ENCODE measurements around the gene IFI27L2. TPM values are rescaled to one million over a fixed set of nuclear protein-coding genes. Genes with fewer than 3 reads are reported as not detected.

Gene IFI27L2, protein sequence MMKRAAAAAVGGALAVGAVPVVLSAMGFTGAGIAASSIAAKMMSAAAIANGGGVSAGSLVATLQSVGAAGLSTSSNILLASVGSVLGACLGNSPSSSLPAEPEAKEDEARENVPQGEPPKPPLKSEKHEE
- polyA plus RNA-seq, result 100 to 1,000 TPM in 1 of 2 donors, 10 to 100 TPM in 1; 51.4 to 112 TPM

DNA sequence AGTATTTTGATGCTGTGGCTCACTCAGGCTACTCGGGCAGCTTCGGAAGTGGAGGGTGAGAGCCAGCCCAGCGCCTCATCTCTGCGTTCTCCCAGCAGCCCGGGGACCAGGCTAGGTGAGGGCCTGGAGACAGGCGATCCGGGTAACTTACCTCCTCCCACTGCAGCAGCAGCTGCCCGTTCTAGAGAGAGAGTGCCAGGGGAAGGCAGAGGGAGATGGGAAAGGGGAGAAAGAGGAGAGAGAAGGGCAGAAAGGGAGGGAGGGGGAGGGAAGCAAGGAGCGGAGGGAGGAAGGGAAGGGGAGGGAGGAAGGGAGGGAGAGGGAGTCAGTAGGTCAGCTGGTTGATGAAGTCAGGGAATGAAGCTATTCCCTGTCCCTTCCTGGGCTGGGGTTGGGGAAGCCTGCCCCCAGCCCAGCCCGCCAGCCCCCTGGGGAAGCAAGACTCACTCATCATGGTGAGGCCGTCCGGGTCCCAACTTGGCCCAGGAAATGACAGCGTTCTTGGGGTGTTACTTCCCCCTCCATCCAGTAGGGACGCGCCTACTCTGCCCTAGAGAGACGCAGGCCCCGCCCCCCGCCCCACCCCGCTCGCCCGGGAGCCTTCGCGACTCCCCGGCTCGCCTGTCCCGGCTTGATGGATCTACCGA lies at the start of gene IFI27L2:
TSS of gene IFI27L2 (minus strand) at position 494 of the 647 bp plus-strand sequence. CDS start at position 454, 40 bp downstream.
- H3K36me3 ChIP-seq (ENCODE audit: control insufficient read depth in 2 of 2, insufficient read depth in 2 of 2, low read length in 1 of 2), result peaks cover 0 to 5% of the 10 kb centered on the region in 2 donors
- peak within 1 kb of the TSS; percentile 52 to 53 for H3K4me3 ChIP-seq (ENCODE audit: low read depth in 1 of 2, low read length in 2 of 2)
- H3K27me3 ChIP-seq (ENCODE audit: control insufficient read depth in 1 of 2, insufficient read depth in 2 of 2, low read length in 2 of 2), result no peaks in the 10 kb centered on the region
- peaks cover 0 to 4% of the 10 kb centered on the region in 2 donors for H3K4me1 ChIP-seq (ENCODE audit: control insufficient read depth in 2 of 2, insufficient read depth in 2 of 2, low read length in 1 of 2)
- WGBS, 2 donors, result 1 to 6% methylated on average over 27 of the region's 27 CpGs
- peak within 1 kb of the TSS; percentile 79 to 82 for H3K27ac ChIP-seq (ENCODE audit: low read depth in 2 of 2, low read length in 1 of 2)
- H3K9me3 ChIP-seq (ENCODE audit: control insufficient read depth in 2 of 2, insufficient read depth in 1 of 2, low read depth in 1 of 2, low read length in 1 of 2), result no peaks in the 10 kb centered on the region

DNA sequence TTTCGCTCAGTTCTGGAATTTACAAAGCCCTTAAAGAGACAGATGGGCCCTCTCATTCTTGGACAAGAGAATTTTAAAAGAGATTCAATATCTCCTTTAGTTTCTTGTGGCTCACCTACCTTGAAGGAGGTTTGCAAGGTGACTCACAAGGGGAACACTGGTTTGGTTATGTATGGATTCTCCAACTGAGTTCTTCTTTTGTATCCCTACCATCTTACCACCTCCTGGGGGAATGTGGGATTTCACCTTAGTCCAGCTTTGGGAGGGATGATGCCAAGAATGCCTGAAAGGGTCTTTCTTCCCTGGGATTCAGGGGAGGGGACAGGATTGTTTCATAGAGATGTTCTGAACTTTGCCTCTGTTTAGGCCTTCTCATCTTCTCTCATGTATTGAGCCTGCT lies 48.4 kb upstream of the IFI27L2 start:
- peaks cover 0 to 5% of the 10 kb centered on the region in 2 donors for H3K27me3 ChIP-seq (ENCODE audit: control insufficient read depth in 1 of 2, insufficient read depth in 2 of 2, low read length in 2 of 2)
- no peaks in the 10 kb centered on the region for H3K36me3 ChIP-seq (ENCODE audit: control insufficient read depth in 2 of 2, insufficient read depth in 2 of 2, low read length in 1 of 2)

DNA sequence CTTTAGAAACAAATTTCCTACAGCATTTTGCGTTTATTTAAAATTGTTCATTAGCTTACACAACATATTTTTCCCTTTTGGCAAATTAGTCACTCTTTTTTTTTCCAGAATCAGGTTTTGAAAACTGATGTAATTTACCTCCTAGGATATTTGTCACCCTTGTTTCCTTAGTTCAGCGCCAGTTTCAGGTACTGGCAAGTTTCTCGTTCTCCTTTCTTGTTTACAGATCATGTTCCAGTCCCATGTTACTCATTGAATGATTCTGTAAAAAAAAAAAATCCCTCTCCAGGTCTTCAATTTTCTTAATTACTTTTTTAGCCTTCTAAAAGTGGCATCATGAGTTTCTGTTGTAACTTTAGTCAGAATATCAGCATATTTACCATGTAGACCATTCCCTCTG lies 47.4 kb upstream of the IFI27L2 start:
- Histone ChIP-seq H3K4me1 (ENCODE audit: control insufficient read depth in 2 of 2, insufficient read depth in 2 of 2, low read length in 1 of 2) (peaks cover 0 to 9% of the 10 kb centered on the region in 2 donors), H3K27me3 (ENCODE audit: control insufficient read depth in 1 of 2, insufficient read depth in 2 of 2, low read length in 2 of 2) (peaks cover 0 to 5% of the 10 kb centered on the region in 2 donors), H3K4me3 (ENCODE audit: low read depth in 1 of 2, low read length in 2 of 2) (no peak overlapping the region), H3K27ac (ENCODE audit: low read depth in 2 of 2, low read length in 1 of 2) (no peak overlapping the region), H3K36me3 (ENCODE audit: control insufficient read depth in 2 of 2, insufficient read depth in 2 of 2, low read length in 1 of 2) (no peaks in the 10 kb centered on the region), H3K9me3 (ENCODE audit: control insufficient read depth in 2 of 2, insufficient read depth in 1 of 2, low read depth in 1 of 2, low read length in 1 of 2) (no peaks in the 10 kb centered on the region)
- 48 to 55% methylated on average over 3 of the region's 3 CpGs for WGBS, 2 donors

More for the DNA sequence above, 48.4 kb upstream of the IFI27L2 start:
- WGBS, 2 donors, result 76 to 88% methylated on average over 1 of the region's 1 CpG
- no peak overlapping the region for H3K4me3 ChIP-seq (ENCODE audit: low read depth in 1 of 2, low read length in 2 of 2)
- no peak overlapping the region for H3K27ac ChIP-seq (ENCODE audit: low read depth in 2 of 2, low read length in 1 of 2)
- no peaks in the 10 kb centered on the region for H3K9me3 ChIP-seq (ENCODE audit: control insufficient read depth in 2 of 2, insufficient read depth in 1 of 2, low read depth in 1 of 2, low read length in 1 of 2)
- H3K4me1 ChIP-seq (ENCODE audit: control insufficient read depth in 2 of 2, insufficient read depth in 2 of 2, low read length in 1 of 2), result peaks cover 0 to 9% of the 10 kb centered on the region in 2 donors

DNA sequence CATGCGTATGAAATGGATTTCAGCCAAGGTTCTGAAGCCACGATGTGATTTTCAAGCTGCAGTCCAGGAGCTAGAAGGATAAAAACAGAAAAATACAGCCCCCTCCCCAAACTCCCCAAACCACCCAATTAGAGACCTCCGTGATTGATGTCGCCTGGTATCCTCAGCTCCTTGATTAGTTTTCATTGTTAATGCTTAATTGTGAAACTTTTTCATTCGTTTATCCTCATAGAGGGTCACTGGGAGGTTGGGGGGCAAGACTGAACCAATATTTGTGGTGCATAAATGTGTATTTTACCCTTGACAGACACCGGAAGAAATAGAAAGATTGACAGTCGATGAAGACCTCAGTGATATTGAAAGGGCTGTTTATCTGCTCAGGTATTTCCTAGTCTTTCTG lies 46.3 kb upstream of the IFI27L2 start:
- Histone ChIP-seq H3K4me3 (ENCODE audit: low read depth in 1 of 2, low read length in 2 of 2) (no peak overlapping the region), H3K9me3 (ENCODE audit: control insufficient read depth in 2 of 2, insufficient read depth in 1 of 2, low read depth in 1 of 2, low read length in 1 of 2) (no peaks in the 10 kb centered on the region), H3K4me1 (ENCODE audit: control insufficient read depth in 2 of 2, insufficient read depth in 2 of 2, low read length in 1 of 2) (peaks cover 0 to 9% of the 10 kb centered on the region in 2 donors), H3K27ac (ENCODE audit: low read depth in 2 of 2, low read length in 1 of 2) (no peak overlapping the region), H3K27me3 (ENCODE audit: control insufficient read depth in 1 of 2, insufficient read depth in 2 of 2, low read length in 2 of 2) (peaks cover 0 to 5% of the 10 kb centered on the region in 2 donors), H3K36me3 (ENCODE audit: control insufficient read depth in 2 of 2, insufficient read depth in 2 of 2, low read length in 1 of 2) (no peaks in the 10 kb centered on the region)
- WGBS, 2 donors, result 21 to 28% methylated on average over 7 of the region's 7 CpGs

DNA sequence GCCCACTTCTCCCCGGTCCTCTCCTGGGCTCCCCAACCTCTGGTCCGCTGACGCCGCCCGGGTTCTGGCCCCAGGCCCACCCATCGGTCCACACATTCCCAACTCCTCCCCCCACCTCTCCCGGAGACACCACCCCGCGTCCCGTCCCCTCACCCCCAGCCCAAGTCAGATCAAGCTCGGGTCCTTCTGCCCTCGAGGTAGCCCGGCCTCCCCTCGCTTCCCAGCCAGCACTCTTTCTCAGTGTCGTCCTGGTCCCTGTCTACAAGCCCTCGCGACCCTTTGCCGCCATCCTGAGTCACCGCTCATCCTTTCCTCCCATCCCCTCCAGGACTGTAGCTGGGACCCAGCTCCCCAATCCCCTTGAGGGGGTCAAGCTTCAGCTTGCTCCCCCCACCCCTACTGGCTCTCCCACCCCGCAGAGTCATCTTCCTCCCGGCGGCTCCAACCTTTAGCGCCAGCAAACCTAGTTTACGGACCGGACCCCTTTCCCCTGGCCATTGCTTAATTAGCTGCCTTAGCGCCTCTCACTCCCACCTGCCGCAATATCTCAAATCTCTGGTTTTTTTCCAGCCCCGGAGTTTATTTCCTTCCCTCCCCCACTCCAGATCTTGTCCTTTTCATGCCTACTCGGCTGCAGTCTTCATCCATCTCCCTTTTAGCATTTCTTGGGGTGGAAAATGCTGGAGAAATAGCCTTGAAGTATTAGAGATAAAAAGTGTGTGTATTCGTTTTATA lies 45.8 kb upstream of the IFI27L2 start:
- H3K9me3 ChIP-seq (ENCODE audit: control insufficient read depth in 2 of 2, insufficient read depth in 1 of 2, low read depth in 1 of 2, low read length in 1 of 2), result no peaks in the 10 kb centered on the region
- peak overlapping the region; percentile 5 to 62 for H3K4me3 ChIP-seq (ENCODE audit: low read depth in 1 of 2, low read length in 2 of 2)
- no peaks in the 10 kb centered on the region for H3K36me3 ChIP-seq (ENCODE audit: control insufficient read depth in 2 of 2, insufficient read depth in 2 of 2, low read length in 1 of 2)
- H3K27ac ChIP-seq (ENCODE audit: low read depth in 2 of 2, low read length in 1 of 2), result no peak overlapping the region
- WGBS, 2 donors, result 3 to 4% methylated on average over 25 to 30 of the region's 30 CpGs
- peaks cover 0 to 5% of the 10 kb centered on the region in 2 donors for H3K27me3 ChIP-seq (ENCODE audit: control insufficient read depth in 1 of 2, insufficient read depth in 2 of 2, low read length in 2 of 2)
- H3K4me1 ChIP-seq (ENCODE audit: control insufficient read depth in 2 of 2, insufficient read depth in 2 of 2, low read length in 1 of 2), result peaks cover 0 to 9% of the 10 kb centered on the region in 2 donors

DNA sequence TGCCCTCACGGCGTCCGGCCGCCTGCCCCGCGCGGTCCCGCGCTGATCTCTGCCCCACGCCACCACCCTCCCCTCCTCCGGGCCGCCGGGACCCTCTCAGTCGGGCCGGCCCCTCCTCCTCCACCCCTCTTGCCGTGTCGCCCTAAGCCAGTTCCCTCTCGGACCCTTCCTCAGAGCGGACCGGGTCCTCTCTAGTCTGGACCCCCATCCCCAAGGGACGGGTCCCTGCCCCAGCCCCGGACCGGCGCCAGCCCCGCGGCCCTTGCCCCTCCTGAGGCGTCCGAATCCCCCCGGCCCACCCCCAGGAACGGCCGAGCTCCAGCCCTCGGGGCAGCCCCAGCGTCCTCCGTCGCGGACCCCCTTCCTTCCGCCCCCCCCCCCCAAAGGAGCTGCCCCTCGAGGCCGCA lies 45.2 kb upstream of the IFI27L2 start:
- H3K4me3 ChIP-seq (ENCODE audit: low read depth in 1 of 2, low read length in 2 of 2), result peak overlapping the region; percentile 62 to 64
- WGBS, 2 donors, result 2% methylated on average over 29 to 39 of the region's 39 CpGs
- H3K4me1 ChIP-seq (ENCODE audit: control insufficient read depth in 2 of 2, insufficient read depth in 2 of 2, low read length in 1 of 2), result peaks cover 0 to 9% of the 10 kb centered on the region in 2 donors
- no peaks in the 10 kb centered on the region for H3K36me3 ChIP-seq (ENCODE audit: control insufficient read depth in 2 of 2, insufficient read depth in 2 of 2, low read length in 1 of 2)
- H3K9me3 ChIP-seq (ENCODE audit: control insufficient read depth in 2 of 2, insufficient read depth in 1 of 2, low read depth in 1 of 2, low read length in 1 of 2), result no peaks in the 10 kb centered on the region
- no peak overlapping the region for H3K27ac ChIP-seq (ENCODE audit: low read depth in 2 of 2, low read length in 1 of 2)
- H3K27me3 ChIP-seq (ENCODE audit: control insufficient read depth in 1 of 2, insufficient read depth in 2 of 2, low read length in 2 of 2), result peaks cover 0 to 5% of the 10 kb centered on the region in 2 donors

DNA sequence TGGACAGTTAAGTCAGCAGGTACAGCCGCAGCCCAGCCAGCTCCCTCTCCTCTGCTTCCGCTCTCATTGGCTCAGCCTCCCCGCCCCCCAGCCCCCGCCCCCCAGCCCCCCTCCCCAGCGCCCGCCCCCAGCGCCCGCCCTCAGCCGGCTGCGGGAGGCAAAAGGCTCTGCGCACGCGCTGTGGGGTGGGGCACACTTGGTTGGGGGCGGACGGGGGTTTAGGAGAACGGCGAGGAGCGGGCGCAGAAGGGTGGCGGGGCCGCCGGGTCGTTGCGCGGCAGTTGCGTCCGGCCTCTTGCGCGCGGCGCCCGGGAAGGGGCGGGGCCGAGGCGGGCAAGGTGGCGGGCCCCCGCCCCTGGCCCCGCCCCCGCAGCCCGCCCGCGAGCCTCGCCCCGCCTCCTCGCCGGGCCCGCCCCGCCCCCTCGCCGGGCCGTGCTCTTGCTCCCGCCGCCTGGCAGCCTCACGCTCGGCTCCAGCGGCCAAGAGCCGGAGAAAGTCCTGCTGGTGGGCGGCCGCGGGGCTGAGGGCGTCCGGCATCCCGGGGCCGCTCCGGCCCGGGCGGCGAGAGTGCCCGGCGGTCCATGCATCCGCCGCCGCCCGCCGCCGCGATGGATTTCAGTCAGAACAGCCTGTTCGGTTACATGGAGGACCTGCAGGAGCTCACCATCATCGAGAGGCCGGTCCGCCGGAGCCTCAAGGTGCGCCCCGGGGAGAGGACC lies 44.6 kb upstream of the IFI27L2 start, which contains the start of gene PPP4R4:
TSS of gene PPP4R4 (plus strand) at position 438 of the 719 bp plus-strand sequence. CDS start at position 582, 144 bp downstream.
- WGBS, 2 donors, result 0 to 1% methylated on average over 27 to 82 of the region's 84 CpGs
- H3K36me3 ChIP-seq (ENCODE audit: control insufficient read depth in 2 of 2, insufficient read depth in 2 of 2, low read length in 1 of 2), result no peaks in the 10 kb centered on the region
- H3K27me3 ChIP-seq (ENCODE audit: control insufficient read depth in 1 of 2, insufficient read depth in 2 of 2, low read length in 2 of 2), result peaks cover 0 to 5% of the 10 kb centered on the region in 2 donors
- H3K9me3 ChIP-seq (ENCODE audit: control insufficient read depth in 2 of 2, insufficient read depth in 1 of 2, low read depth in 1 of 2, low read length in 1 of 2), result no peaks in the 10 kb centered on the region
- peaks cover 0 to 9% of the 10 kb centered on the region in 2 donors for H3K4me1 ChIP-seq (ENCODE audit: control insufficient read depth in 2 of 2, insufficient read depth in 2 of 2, low read length in 1 of 2)
- H3K4me3 ChIP-seq (ENCODE audit: low read depth in 1 of 2, low read length in 2 of 2), result peak within 1 kb of the TSS; percentile 62 to 64
- no peak within 1 kb of the TSS for H3K27ac ChIP-seq (ENCODE audit: low read depth in 2 of 2, low read length in 1 of 2)

DNA sequence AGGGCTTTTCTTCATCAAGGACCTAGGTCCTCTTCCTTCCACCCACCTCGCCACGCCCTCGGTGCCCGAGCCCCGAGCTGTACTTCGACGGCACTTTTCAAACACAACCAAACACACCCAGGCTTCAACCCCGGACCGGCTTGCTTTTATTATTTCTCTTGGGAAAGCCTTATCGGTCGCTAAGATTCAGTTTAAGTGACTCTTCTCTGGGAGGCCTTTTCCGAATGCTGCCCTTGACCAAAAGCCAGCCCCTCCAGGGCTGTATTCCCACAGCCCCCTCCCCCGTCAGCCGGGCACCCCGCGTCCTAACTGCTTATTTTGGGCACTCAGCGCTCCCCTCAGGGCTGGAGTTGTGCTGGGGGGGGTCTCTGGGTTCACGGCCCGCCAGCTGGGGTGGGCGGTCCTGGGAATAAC lies 44.1 kb upstream of the IFI27L2 start:
- peaks cover 0 to 5% of the 10 kb centered on the region in 2 donors for H3K27me3 ChIP-seq (ENCODE audit: control insufficient read depth in 1 of 2, insufficient read depth in 2 of 2, low read length in 2 of 2)
- H3K9me3 ChIP-seq (ENCODE audit: control insufficient read depth in 2 of 2, insufficient read depth in 1 of 2, low read depth in 1 of 2, low read length in 1 of 2), result no peaks in the 10 kb centered on the region
- H3K27ac ChIP-seq (ENCODE audit: low read depth in 2 of 2, low read length in 1 of 2), result no peak overlapping the region
- no peaks in the 10 kb centered on the region for H3K36me3 ChIP-seq (ENCODE audit: control insufficient read depth in 2 of 2, insufficient read depth in 2 of 2, low read length in 1 of 2)
- H3K4me1 ChIP-seq (ENCODE audit: control insufficient read depth in 2 of 2, insufficient read depth in 2 of 2, low read length in 1 of 2), result peaks cover 0 to 9% of the 10 kb centered on the region in 2 donors
- H3K4me3 ChIP-seq (ENCODE audit: low read depth in 1 of 2, low read length in 2 of 2), result peak overlapping the region; percentile 62 to 64
- whole genome bisulfite sequencing, 2 donors, result 1 to 2% methylated on average over 20 of the region's 20 CpGs

DNA sequence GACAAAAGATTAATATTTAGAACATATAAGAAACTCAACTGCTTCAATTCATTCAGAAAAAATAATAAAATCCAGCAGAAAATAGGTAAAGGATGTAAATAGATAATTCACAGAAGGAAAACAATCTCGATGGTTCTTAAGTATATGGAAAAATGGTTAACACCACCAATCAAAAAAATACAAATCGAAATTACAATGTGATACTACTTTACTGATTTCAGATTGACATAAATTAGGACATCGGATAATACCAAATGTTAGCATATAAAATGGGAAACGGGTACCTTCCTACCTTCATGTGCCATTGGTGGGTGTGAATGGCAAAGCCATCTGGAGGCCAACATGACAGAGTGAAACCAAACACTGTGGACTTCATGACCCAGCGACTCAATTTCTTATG lies 43.1 kb upstream of the IFI27L2 start:
- H3K27me3 ChIP-seq (ENCODE audit: control insufficient read depth in 1 of 2, insufficient read depth in 2 of 2, low read length in 2 of 2), result peaks cover 0 to 5% of the 10 kb centered on the region in 2 donors
- no peak overlapping the region for H3K4me3 ChIP-seq (ENCODE audit: low read depth in 1 of 2, low read length in 2 of 2)
- peaks cover 0 to 9% of the 10 kb centered on the region in 2 donors for H3K4me1 ChIP-seq (ENCODE audit: control insufficient read depth in 2 of 2, insufficient read depth in 2 of 2, low read length in 1 of 2)
- H3K27ac ChIP-seq (ENCODE audit: low read depth in 2 of 2, low read length in 1 of 2), result no peak overlapping the region
- no peaks in the 10 kb centered on the region for H3K36me3 ChIP-seq (ENCODE audit: control insufficient read depth in 2 of 2, insufficient read depth in 2 of 2, low read length in 1 of 2)
- WGBS, 2 donors, result 84 to 85% methylated on average over 5 of the region's 5 CpGs
- no peaks in the 10 kb centered on the region for H3K9me3 ChIP-seq (ENCODE audit: control insufficient read depth in 2 of 2, insufficient read depth in 1 of 2, low read depth in 1 of 2, low read length in 1 of 2)

All from esophagus (tissue), 2 donors.